ENCODE data around the gene P2RY8.

DNA sequence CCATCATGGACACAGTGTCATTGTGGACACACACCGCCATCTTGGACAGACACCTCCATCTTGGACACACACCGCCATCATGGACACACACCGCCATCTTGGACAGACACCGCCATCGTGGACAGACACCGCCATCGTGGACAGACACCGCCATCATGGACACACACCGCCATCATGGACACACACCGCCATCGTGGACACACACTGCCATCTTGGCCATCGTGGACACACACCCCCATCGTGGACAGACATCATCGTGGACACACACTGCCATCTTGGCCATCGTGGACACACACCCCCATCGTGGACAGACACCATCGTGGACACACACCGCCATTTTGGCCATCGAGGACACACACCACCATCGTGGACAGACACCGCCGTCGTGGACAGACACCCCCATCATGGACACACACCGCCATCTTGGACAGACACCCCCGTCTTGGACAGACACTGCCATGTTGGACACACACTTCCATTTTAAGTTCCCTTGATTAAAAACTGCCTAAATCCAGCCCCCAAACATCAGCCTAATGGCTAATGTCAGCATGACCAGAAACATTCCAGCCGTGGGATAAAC is 93.4 kb downstream of the P2RY8 start:
- no peak for TF ChIP-seq CTCF (IDR thresholded peaks at IDR 0.05)
- no peak for TF ChIP-seq POLR2AphosphoS5 (IDR thresholded peaks at IDR 0.05)
- no peak for TF ChIP-seq POLR2A (IDR thresholded peaks at IDR 0.05)
